ENCODE measurements around the gene MTTP.
"Not testable (repeated sequence)": the region's sequence is repeated elsewhere in the genome, so short reads cannot be mapped to it uniquely, and the experiment has no call there.

MTTP gene

GRCh38 chr4:99574530-99575324 lies at the start of gene MTTP:
TSS of gene MTTP (plus strand) at chr4:99574824. CDS start at chr4:99574910, 86 bp downstream.
- DNase-seq, result peak; percentile 15 to 55 (median 38)

GRCh38 chr4:99529228-99529627 lies 45.4 kb upstream of the MTTP start:
- peak in 1 of 3 donors; percentile 2 for DNase-seq

GRCh38 chr4:99529956-99530355 lies 44.7 kb upstream of the MTTP start:
- no peak for DNase-seq

GRCh38 chr4:99534699-99535098 lies 39.9 kb upstream of the MTTP start:
- not testable (repeated sequence) for DNase-seq

GRCh38 chr4:99536271-99536670 lies 38.4 kb upstream of the MTTP start:
- DNase-seq, result no peak

GRCh38 chr4:99536848-99537247 lies 37.8 kb upstream of the MTTP start:
- DNase-seq, result no peak

GRCh38 chr4:99537674-99538073 lies 37.0 kb upstream of the MTTP start:
- no peak for DNase-seq

GRCh38 chr4:99540277-99540939 lies 34.2 kb upstream of the MTTP start:
- peak in 1 of 3 donors; percentile 10 for DNase-seq

- DNase-seq, result no peak
Measured at GRCh38 chr4:99552872-99553271, 21.8 kb upstream of the MTTP start.

- peak; percentile 97 to 98 (median 98) for DNase-seq
Measured at GRCh38 chr4:99563310-99564186, 11.1 kb upstream of the MTTP start, which contains the start of gene TRMT10A. TSS of gene TRMT10A (minus strand) at chr4:99564039. CDS start at chr4:99559338, 4,701 bp downstream.

- no peak for DNase-seq
Measured at GRCh38 chr4:99564921-99565320, 9.7 kb upstream of the MTTP start.

- no peak for DNase-seq
Measured at GRCh38 chr4:99571883-99572282, 2.7 kb upstream of the MTTP start.

- DNase-seq, result no peak
Measured at GRCh38 chr4:99572527-99573240, 1.9 kb upstream of the MTTP start.

- no peak for DNase-seq
Measured at GRCh38 chr4:99573735-99574368, 772 bp upstream of the MTTP start.

GRCh38 chr4:99578714-99579113 lies 4.1 kb downstream of the MTTP start:
- no peak for DNase-seq

- no peak for DNase-seq
Measured at GRCh38 chr4:99585516-99585915, 10.9 kb downstream of the MTTP start.

- DNase-seq, result no peak
Measured at GRCh38 chr4:99586322-99586721, 11.7 kb downstream of the MTTP start.

GRCh38 chr4:99586797-99587196 lies 12.2 kb downstream of the MTTP start:
- DNase-seq, result no peak

GRCh38 chr4:99587309-99587708 lies 12.7 kb downstream of the MTTP start:
- no peak for DNase-seq

- no peak for DNase-seq
Measured at GRCh38 chr4:99587803-99588202, 13.2 kb downstream of the MTTP start.

- no peak for DNase-seq
Measured at GRCh38 chr4:99591757-99592156, 17.1 kb downstream of the MTTP start.
